ENCODE data around the gene ATF7IP2. TPM values are rescaled to one million over a fixed set of nuclear protein-coding genes. Genes with fewer than 3 reads are reported as not detected.
A peak's percentile ranks its signal among the peaks of the same experiment; 100 is the strongest.

Gene ATF7IP2
- total and polyA plus RNA-seq, 9 of the 15 experiments (the other 6 are each of a cell fraction or from before 2014, with no cell fraction given) = 131 to 515 (median 196) TPM

DNA sequence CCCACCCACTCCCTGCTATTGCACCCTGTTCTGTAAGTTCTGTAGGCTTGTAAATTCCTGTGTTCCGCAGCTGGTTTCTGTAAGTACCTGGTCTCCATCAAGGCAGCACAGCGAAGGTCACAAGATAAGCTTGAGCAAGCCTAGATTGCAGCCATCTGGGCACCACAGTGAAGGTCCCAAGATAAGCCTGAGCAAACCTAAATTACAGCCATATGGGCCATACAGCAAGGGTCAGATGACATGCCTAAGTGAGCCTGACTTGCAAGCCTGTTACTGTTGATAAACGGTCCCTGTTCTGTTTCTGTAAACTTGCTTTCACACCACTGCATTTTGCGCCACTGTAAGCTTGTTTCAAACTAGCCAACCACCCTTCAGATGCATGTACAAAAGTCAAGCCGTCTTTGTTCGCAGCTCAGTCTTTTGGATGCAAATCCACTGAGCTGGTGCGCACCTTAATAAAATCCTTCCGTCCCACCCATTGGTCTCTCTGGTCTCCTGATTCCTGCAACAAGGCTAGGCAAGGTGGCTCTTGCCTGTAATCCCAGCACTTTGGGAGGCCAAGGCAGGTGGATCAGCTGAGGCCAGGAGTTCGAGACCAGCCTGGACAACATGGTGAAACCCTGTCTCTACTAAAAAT lies 42.6 kb upstream of the ATF7IP2 start (continued):
- no peak for TF ChIP-seq HNRNPK (IDR thresholded peaks at IDR 0.05; ENCODE audit: low read depth, low read length, poor library complexity, severe bottlenecking)
- TF ChIP-seq E2F3 (CRISPR knock-in tag; IDR thresholded peaks at IDR 0.05) = no peak
- TF ChIP-seq HDGF (IDR thresholded peaks at IDR 0.05) = no peak
- peak; percentile 78; the same call in 1 of the 2 replicates for TF ChIP-seq ZKSCAN8 (CRISPR knock-in tag; IDR thresholded peaks at IDR 0.05)
- TF ChIP-seq, protein P1, sequence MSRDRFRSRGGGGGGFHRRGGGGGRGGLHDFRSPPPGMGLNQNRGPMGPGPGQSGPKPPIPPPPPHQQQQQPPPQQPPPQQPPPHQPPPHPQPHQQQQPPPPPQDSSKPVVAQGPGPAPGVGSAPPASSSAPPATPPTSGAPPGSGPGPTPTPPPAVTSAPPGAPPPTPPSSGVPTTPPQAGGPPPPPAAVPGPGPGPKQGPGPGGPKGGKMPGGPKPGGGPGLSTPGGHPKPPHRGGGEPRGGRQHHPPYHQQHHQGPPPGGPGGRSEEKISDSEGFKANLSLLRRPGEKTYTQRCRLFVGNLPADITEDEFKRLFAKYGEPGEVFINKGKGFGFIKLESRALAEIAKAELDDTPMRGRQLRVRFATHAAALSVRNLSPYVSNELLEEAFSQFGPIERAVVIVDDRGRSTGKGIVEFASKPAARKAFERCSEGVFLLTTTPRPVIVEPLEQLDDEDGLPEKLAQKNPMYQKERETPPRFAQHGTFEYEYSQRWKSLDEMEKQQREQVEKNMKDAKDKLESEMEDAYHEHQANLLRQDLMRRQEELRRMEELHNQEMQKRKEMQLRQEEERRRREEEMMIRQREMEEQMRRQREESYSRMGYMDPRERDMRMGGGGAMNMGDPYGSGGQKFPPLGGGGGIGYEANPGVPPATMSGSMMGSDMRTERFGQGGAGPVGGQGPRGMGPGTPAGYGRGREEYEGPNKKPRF (IDR thresholded peaks at IDR 0.05; ENCODE audit: low read depth, low read length) = no peak
- peak; percentile 27 for TF ChIP-seq HMGN3 (IDR thresholded peaks at IDR 0.05; ENCODE audit: borderline replicate concordance, extremely low read depth, insufficient read length, low read depth, low read length)
- TF ChIP-seq MCM7 (IDR thresholded peaks at IDR 0.05) = no peak
- no peak for TF ChIP-seq MAFK (IDR thresholded peaks at IDR 0.05; ENCODE audit: low read length)
- TF ChIP-seq TCFL5 (CRISPR knock-in tag; conservative IDR thresholded peaks at IDR 0.05) = no peak
- TF ChIP-seq MCM3 (IDR thresholded peaks at IDR 0.05) = no peak
- TF ChIP-seq TAF9B (IDR thresholded peaks at IDR 0.05; ENCODE audit: partially characterized antibody) = no peak
- TF ChIP-seq, protein P2, sequence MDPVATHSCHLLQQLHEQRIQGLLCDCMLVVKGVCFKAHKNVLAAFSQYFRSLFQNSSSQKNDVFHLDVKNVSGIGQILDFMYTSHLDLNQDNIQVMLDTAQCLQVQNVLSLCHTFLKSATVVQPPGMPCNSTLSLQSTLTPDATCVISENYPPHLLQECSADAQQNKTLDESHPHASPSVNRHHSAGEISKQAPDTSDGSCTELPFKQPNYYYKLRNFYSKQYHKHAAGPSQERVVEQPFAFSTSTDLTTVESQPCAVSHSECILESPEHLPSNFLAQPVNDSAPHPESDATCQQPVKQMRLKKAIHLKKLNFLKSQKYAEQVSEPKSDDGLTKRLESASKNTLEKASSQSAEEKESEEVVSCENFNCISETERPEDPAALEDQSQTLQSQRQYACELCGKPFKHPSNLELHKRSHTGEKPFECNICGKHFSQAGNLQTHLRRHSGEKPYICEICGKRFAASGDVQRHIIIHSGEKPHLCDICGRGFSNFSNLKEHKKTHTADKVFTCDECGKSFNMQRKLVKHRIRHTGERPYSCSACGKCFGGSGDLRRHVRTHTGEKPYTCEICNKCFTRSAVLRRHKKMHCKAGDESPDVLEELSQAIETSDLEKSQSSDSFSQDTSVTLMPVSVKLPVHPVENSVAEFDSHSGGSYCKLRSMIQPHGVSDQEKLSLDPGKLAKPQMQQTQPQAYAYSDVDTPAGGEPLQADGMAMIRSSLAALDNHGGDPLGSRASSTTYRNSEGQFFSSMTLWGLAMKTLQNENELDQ (CRISPR knock-in tag; IDR thresholded peaks at IDR 0.05; ENCODE audit: borderline replicate concordance) = no peak
- no peak for TF ChIP-seq ZNF311 (CRISPR knock-in tag; IDR thresholded peaks at IDR 0.05)
- no peak for TF ChIP-seq ZNF57 (CRISPR knock-in tag; IDR thresholded peaks at IDR 0.05)
- TF ChIP-seq ZNF583 (CRISPR knock-in tag; IDR thresholded peaks at IDR 0.05) = no peak
- TF ChIP-seq EHMT2 (IDR thresholded peaks at IDR 0.05) = no peak
- TF ChIP-seq TAF1 (IDR thresholded peaks at IDR 0.05; ENCODE audit: control insufficient read depth, extremely low read depth, insufficient read depth, low read length, severe bottlenecking) = no peak
- TF ChIP-seq SREBF1 (IDR thresholded peaks at IDR 0.05; ENCODE audit: borderline replicate concordance, low read depth, low read length) = no peak
- TF ChIP-seq ZBTB34 (CRISPR knock-in tag; IDR thresholded peaks at IDR 0.05) = 0 out of 2 replicates have a peak, but pooled peaks have one; percentile 38
- no peak for TF ChIP-seq ZNF232 (CRISPR knock-in tag; IDR thresholded peaks at IDR 0.05)
- TF ChIP-seq ZBTB8A (IDR thresholded peaks at IDR 0.05; ENCODE audit: partially characterized antibody) = no peak
- peak; percentile 66 for TF ChIP-seq MEIS2 (IDR thresholded peaks at IDR 0.05; ENCODE audit: partially characterized antibody)
- no peak for TF ChIP-seq ZNF436 (CRISPR knock-in tag; IDR thresholded peaks at IDR 0.05)
- TF ChIP-seq TAF15 (IDR thresholded peaks at IDR 0.05; ENCODE audit: low read depth, low read length) = no peak
